ENCODE data around the gene ARHGAP6. TPM values are rescaled to one million over a fixed set of nuclear protein-coding genes. Genes with fewer than 3 reads are reported as not detected.

The ARHGAP6 gene
- total RNA-seq, 1 experiment from 2014 or later: 0.10 TPM

GRCh38 chrX:11135564-11136185, 530.0 kb downstream of the ARHGAP6 start:
- Histone ChIP-seq H3K79me2 (ENCODE audit: insufficient read depth, low read length) (no peaks in the 10 kb centered on the region), H3K9me2 (ENCODE audit: insufficient read depth) (no peaks in the 10 kb centered on the region), H3K4me2 (ENCODE audit: low read length) (no peak overlapping the region), H3K27me3 (ENCODE audit: insufficient read depth, low read length) (no peaks in the 10 kb centered on the region), H3K27ac (ENCODE audit: low read depth, low read length) (no peak overlapping the region), H3K4me1 (ENCODE audit: control insufficient read depth in 1 of 2, insufficient read depth in 2 of 2, low read length in 2 of 2) (no peaks in the 10 kb centered on the region), H4K20me1 (ENCODE audit: insufficient read depth) (no peaks in the 10 kb centered on the region), H3K4me3 (replicated peaks in 1 of 2; ENCODE audit: low read depth in 1 of 2, low read length in 2 of 2) (no peak overlapping the region), H2AFZ (ENCODE audit: low read depth, low read length, poor library complexity, severe bottlenecking) (no peak overlapping the region), H3K9ac (ENCODE audit: low read length) (no peak overlapping the region), H3K36me3 (ENCODE audit: control insufficient read depth in 1 of 2, insufficient read depth in 2 of 2, low read length in 2 of 2) (no peaks in the 10 kb centered on the region), H3K9me3 (ENCODE audit: control insufficient read depth in 1 of 2, insufficient read depth in 1 of 2, low read depth in 1 of 2, low read length in 2 of 2) (no peaks in the 10 kb centered on the region)
- DNase-seq (ENCODE audit: low read depth, low spot score) (no peak), ATAC-seq (no peak)
- RAD21 ChIA-PET (ENCODE audit: low non-redundant PET in 1 of 2, low total read pairs in 2 of 2, uncharacterized antibody in 2 of 2, unreplicated experiment in 2 of 2): no interaction called here
- POLR2A ChIA-PET: no interaction called here
- CTCF ChIA-PET: interaction anchor here (2.0 kb wide), 1 partner anchor 945 kb away, joined by 21 read pairs; no protein-coding TSS in a partner anchor
- no peak for TF ChIP-seq ATF3 (IDR thresholded peaks at IDR 0.05)
- no peak for TF ChIP-seq CBX3 (IDR thresholded peaks at IDR 0.05; ENCODE audit: low read depth)
- TF ChIP-seq ZFX (IDR thresholded peaks at IDR 0.05): no peak
- no peak for TF ChIP-seq JUND (IDR thresholded peaks at IDR 0.05)
- no peak for TF ChIP-seq ELF1 (IDR thresholded peaks at IDR 0.05; ENCODE audit: borderline replicate concordance, low read depth)
- TF ChIP-seq, protein P1, sequence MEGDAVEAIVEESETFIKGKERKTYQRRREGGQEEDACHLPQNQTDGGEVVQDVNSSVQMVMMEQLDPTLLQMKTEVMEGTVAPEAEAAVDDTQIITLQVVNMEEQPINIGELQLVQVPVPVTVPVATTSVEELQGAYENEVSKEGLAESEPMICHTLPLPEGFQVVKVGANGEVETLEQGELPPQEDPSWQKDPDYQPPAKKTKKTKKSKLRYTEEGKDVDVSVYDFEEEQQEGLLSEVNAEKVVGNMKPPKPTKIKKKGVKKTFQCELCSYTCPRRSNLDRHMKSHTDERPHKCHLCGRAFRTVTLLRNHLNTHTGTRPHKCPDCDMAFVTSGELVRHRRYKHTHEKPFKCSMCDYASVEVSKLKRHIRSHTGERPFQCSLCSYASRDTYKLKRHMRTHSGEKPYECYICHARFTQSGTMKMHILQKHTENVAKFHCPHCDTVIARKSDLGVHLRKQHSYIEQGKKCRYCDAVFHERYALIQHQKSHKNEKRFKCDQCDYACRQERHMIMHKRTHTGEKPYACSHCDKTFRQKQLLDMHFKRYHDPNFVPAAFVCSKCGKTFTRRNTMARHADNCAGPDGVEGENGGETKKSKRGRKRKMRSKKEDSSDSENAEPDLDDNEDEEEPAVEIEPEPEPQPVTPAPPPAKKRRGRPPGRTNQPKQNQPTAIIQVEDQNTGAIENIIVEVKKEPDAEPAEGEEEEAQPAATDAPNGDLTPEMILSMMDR (IDR thresholded peaks at IDR 0.05 in 2 of 3, conservative IDR thresholded peaks at IDR 0.05 in 1 of 3; ENCODE audit: borderline replicate concordance in 1 of 3, insufficient read depth in 1 of 3, low read depth in 2 of 3, low read length in 2 of 3): no peak
- no peak for TF ChIP-seq CEBPB (IDR thresholded peaks at IDR 0.05; ENCODE audit: low read depth)
- intact Hi-C loops (cut with micrococcal nuclease): loop anchor here (10.0 kb wide), 1 partner anchor 491 kb away; no protein-coding TSS in a partner anchor
- no TSS peak for BruUV-seq (replicated peaks)

- no TSS peak for BruUV-seq (replicated peaks)
- no peaks in the 10 kb centered on the region for H3K79me2 ChIP-seq (ENCODE audit: insufficient read depth, low read length)
- no peaks in the 10 kb centered on the region for H3K27me3 ChIP-seq (ENCODE audit: insufficient read depth, low read length)
- no peak for DNase-seq (ENCODE audit: low read depth, low spot score)
- ATAC-seq: no peak
- RAD21 ChIA-PET (ENCODE audit: low non-redundant PET in 1 of 2, low total read pairs in 2 of 2, uncharacterized antibody in 2 of 2, unreplicated experiment in 2 of 2): no interaction called here
- no peaks in the 10 kb centered on the region for H3K9me2 ChIP-seq (ENCODE audit: insufficient read depth)
- H3K4me3 ChIP-seq (replicated peaks in 1 of 2; ENCODE audit: low read depth in 1 of 2, low read length in 2 of 2): no peak overlapping the region
- H2AFZ ChIP-seq (ENCODE audit: low read depth, low read length, poor library complexity, severe bottlenecking): no peak overlapping the region
- no peak overlapping the region for H3K9ac ChIP-seq (ENCODE audit: low read length)
- CTCF ChIA-PET: no interaction called here
- H3K4me2 ChIP-seq (ENCODE audit: low read length): no peak overlapping the region
- POLR2A ChIA-PET: no interaction called here
- H4K20me1 ChIP-seq (ENCODE audit: insufficient read depth): no peaks in the 10 kb centered on the region
- intact Hi-C loops (cut with micrococcal nuclease): loop anchor here (10.0 kb wide), 1 partner anchor 486 kb away; no protein-coding TSS in a partner anchor
- H3K4me1 ChIP-seq (ENCODE audit: control insufficient read depth in 1 of 2, insufficient read depth in 2 of 2, low read length in 2 of 2): no peaks in the 10 kb centered on the region
- H3K9me3 ChIP-seq (ENCODE audit: control insufficient read depth in 1 of 2, insufficient read depth in 1 of 2, low read depth in 1 of 2, low read length in 2 of 2): no peaks in the 10 kb centered on the region
- H3K27ac ChIP-seq (ENCODE audit: low read depth, low read length): no peak overlapping the region
- no peaks in the 10 kb centered on the region for H3K36me3 ChIP-seq (ENCODE audit: control insufficient read depth in 1 of 2, insufficient read depth in 2 of 2, low read length in 2 of 2)
- TF ChIP-seq, protein P2, sequence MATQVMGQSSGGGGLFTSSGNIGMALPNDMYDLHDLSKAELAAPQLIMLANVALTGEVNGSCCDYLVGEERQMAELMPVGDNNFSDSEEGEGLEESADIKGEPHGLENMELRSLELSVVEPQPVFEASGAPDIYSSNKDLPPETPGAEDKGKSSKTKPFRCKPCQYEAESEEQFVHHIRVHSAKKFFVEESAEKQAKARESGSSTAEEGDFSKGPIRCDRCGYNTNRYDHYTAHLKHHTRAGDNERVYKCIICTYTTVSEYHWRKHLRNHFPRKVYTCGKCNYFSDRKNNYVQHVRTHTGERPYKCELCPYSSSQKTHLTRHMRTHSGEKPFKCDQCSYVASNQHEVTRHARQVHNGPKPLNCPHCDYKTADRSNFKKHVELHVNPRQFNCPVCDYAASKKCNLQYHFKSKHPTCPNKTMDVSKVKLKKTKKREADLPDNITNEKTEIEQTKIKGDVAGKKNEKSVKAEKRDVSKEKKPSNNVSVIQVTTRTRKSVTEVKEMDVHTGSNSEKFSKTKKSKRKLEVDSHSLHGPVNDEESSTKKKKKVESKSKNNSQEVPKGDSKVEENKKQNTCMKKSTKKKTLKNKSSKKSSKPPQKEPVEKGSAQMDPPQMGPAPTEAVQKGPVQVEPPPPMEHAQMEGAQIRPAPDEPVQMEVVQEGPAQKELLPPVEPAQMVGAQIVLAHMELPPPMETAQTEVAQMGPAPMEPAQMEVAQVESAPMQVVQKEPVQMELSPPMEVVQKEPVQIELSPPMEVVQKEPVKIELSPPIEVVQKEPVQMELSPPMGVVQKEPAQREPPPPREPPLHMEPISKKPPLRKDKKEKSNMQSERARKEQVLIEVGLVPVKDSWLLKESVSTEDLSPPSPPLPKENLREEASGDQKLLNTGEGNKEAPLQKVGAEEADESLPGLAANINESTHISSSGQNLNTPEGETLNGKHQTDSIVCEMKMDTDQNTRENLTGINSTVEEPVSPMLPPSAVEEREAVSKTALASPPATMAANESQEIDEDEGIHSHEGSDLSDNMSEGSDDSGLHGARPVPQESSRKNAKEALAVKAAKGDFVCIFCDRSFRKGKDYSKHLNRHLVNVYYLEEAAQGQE (IDR thresholded peaks at IDR 0.05; ENCODE audit: low read depth): no peak
- TF ChIP-seq EGR1 (IDR thresholded peaks at IDR 0.05; ENCODE audit: low read depth): no peak
- TF ChIP-seq, protein P3, sequence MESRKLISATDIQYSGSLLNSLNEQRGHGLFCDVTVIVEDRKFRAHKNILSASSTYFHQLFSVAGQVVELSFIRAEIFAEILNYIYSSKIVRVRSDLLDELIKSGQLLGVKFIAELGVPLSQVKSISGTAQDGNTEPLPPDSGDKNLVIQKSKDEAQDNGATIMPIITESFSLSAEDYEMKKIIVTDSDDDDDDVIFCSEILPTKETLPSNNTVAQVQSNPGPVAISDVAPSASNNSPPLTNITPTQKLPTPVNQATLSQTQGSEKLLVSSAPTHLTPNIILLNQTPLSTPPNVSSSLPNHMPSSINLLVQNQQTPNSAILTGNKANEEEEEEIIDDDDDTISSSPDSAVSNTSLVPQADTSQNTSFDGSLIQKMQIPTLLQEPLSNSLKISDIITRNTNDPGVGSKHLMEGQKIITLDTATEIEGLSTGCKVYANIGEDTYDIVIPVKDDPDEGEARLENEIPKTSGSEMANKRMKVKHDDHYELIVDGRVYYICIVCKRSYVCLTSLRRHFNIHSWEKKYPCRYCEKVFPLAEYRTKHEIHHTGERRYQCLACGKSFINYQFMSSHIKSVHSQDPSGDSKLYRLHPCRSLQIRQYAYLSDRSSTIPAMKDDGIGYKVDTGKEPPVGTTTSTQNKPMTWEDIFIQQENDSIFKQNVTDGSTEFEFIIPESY (IDR thresholded peaks at IDR 0.05; ENCODE audit: extremely low read depth, insufficient replicate concordance, low read length): no peak
- no peak for TF ChIP-seq FOSL1 (IDR thresholded peaks at IDR 0.05; ENCODE audit: low read depth)
- no peak for TF ChIP-seq ELF1 (IDR thresholded peaks at IDR 0.05; ENCODE audit: borderline replicate concordance, low read depth)
- no peak for TF ChIP-seq EZH2phosphoT487 (IDR thresholded peaks at IDR 0.05; ENCODE audit: borderline replicate concordance)
- no peak for TF ChIP-seq SIN3A (IDR thresholded peaks at IDR 0.05; ENCODE audit: low read depth)
These were observed 534.6 kb downstream of the ARHGAP6 start for GRCh38 chrX:11131146-11131545.

All from HCT116 (cell line).